Brain microvascular endothelial cell (primary cell): ENCODE data around the gene SMIM44.

Experiments used
- DNase-seq: peaks from one replicate; pipeline ENCODE4 v3.0.0-alpha.2; 2020
- H3K27ac ChIP-seq: fragments of 250-450 bp; sonication (Bioruptor Pico); 2 replicates; pipeline ENCODE4 v1.5.1; 2020; ENCODE audit warnings: mild to moderate bottlenecking, moderate library complexity
- H3K27me3 ChIP-seq: fragments of 250-450 bp; sonication (Bioruptor Pico); replicated peaks from 2 replicates; pipeline ENCODE4 v1.5.1; 2020; ENCODE audit warnings: mild to moderate bottlenecking
- H3K36me3 ChIP-seq: fragments of 250-450 bp; sonication (Bioruptor Pico); replicated peaks from 2 replicates; pipeline ENCODE4 v1.5.1; 2020; ENCODE audit warnings: mild to moderate bottlenecking
- H3K4me3 ChIP-seq: 2 replicates; pipeline ENCODE4 v1.5.1; 2011; ENCODE audit warnings: low read depth, mild to moderate bottlenecking, control low read depth, low read length, moderate library complexity
- CTCF ChIP-seq: IDR thresholded peaks from 2 replicates; pipeline ENCODE4 v1.5.1; 2011; ENCODE audit warnings: low read depth, mild to moderate bottlenecking, moderate library complexity, low read length, control low read depth, inconsistent platforms; ENCODE audit errors: missing control alignments
- in situ Hi-C: cut with HindIII; loops from 2 replicates; pipeline ENCODE4 v1.10.0; 2017; ENCODE audit warnings: low sequenced_read_pairs, low pct_ligation_motif_present

SMIM44 gene

GRCh38 chr19:3519126-3519525, 35.9 kb upstream of the SMIM44 start:
- no peak overlapping the region for H3K27ac ChIP-seq
- H3K36me3 ChIP-seq, result peaks cover 9% of the 10 kb centered on the region
- in situ Hi-C loops, result no loop called here
- DNase-seq, result no peak
- H3K27me3 ChIP-seq, result no peaks in the 10 kb centered on the region
- TF ChIP-seq CTCF, result no peak
- H3K4me3 ChIP-seq, result no peak overlapping the region

- in situ Hi-C loops, result no loop called here
- peaks cover 6% of the 10 kb centered on the region for H3K36me3 ChIP-seq
- TF ChIP-seq CTCF, result no peak
Observed at GRCh38 chr19:3518659-3519058, 35.4 kb upstream of the SMIM44 start.

GRCh38 chr19:3518255-3518654, 35.0 kb upstream of the SMIM44 start:
- Histone ChIP-seq H3K27me3 (no peaks in the 10 kb centered on the region), H3K27ac (no peak overlapping the region), H3K36me3 (peaks cover 2% of the 10 kb centered on the region), H3K4me3 (no peak overlapping the region)
- in situ Hi-C loops, result no loop called here
- TF ChIP-seq CTCF, result no peak
- DNase-seq, result no peak

More at GRCh38 chr19:3518659-3519058, 35.4 kb upstream of the SMIM44 start:
- H3K27ac ChIP-seq, result no peak overlapping the region
- no peaks in the 10 kb centered on the region for H3K27me3 ChIP-seq
- DNase-seq, result no peak
- H3K4me3 ChIP-seq, result no peak overlapping the region

GRCh38 chr19:3517638-3518037, 34.4 kb upstream of the SMIM44 start:
- Histone ChIP-seq H3K27me3 (no peaks in the 10 kb centered on the region), H3K4me3 (no peak overlapping the region), H3K36me3 (no peaks in the 10 kb centered on the region), H3K27ac (no peak overlapping the region)
- no peak for DNase-seq
- no peak for TF ChIP-seq CTCF
- in situ Hi-C loops, result no loop called here

GRCh38 chr19:3516675-3517207, 33.5 kb upstream of the SMIM44 start:
- H3K27me3 ChIP-seq, result no peaks in the 10 kb centered on the region
- H3K27ac ChIP-seq, result no peak overlapping the region
- DNase-seq, result no peak
- no peaks in the 10 kb centered on the region for H3K36me3 ChIP-seq
- in situ Hi-C loops, result no loop called here
- TF ChIP-seq CTCF, result no peak
- H3K4me3 ChIP-seq, result no peak overlapping the region

GRCh38 chr19:3515891-3516422, 32.7 kb upstream of the SMIM44 start:
- TF ChIP-seq CTCF, result no peak
- no peak overlapping the region for H3K27ac ChIP-seq
- DNase-seq, result no peak
- in situ Hi-C loops, result no loop called here
- peaks cover under 1% of the 10 kb centered on the region for H3K36me3 ChIP-seq
- no peak overlapping the region for H3K4me3 ChIP-seq
- H3K27me3 ChIP-seq, result no peaks in the 10 kb centered on the region
